IgD-negative memory B cell (primary cell): Measurements from ENCODE around the gene PACS1. TPM values are rescaled to one million over a fixed set of nuclear protein-coding genes. Genes with fewer than 3 reads are reported as not detected.

ENCODE experiments used
- H3K27ac Mint-ChIP-seq, 3 donors: one replicate each; pipeline ENCODE4 v1.8.0; 2020 to 2022; ENCODE audit warnings: mild to moderate bottlenecking in 3 of 3, mixed read lengths in 3 of 3, moderate library complexity in 1 of 3
- H3K27me3 Mint-ChIP-seq: one replicate; pipeline ENCODE4 v1.8.0; 2021; ENCODE audit warnings: mixed read lengths
- H3K36me3 Mint-ChIP-seq: one replicate; pipeline ENCODE4 v1.8.0; 2020; ENCODE audit warnings: mild to moderate bottlenecking, mixed read lengths
- H3K4me1 Mint-ChIP-seq, 3 donors: one replicate each; pipeline ENCODE4 v1.8.0; 2020 to 2022; ENCODE audit warnings: mixed read lengths in 3 of 3, mild to moderate bottlenecking in 1 of 3
- H3K4me3 Mint-ChIP-seq, 4 donors: one replicate each; pipeline ENCODE4 v1.8.0; 2020 to 2022; ENCODE audit warnings: mild to moderate bottlenecking in 4 of 4, mixed read lengths in 4 of 4, moderate library complexity in 3 of 4
- H3K9me3 Mint-ChIP-seq, 3 donors: one replicate each; pipeline ENCODE4 v1.8.0; 2020 to 2021; ENCODE audit warnings: mixed read lengths in 3 of 3, mild to moderate bottlenecking in 1 of 3
- polyA plus RNA-seq: library from polyadenylated mRNA; unstranded; fragments of 300-500 nt; fragmentation: Illumina TruSeq; gene quantifications from one replicate; pipeline ENCODE4 v1.2.3, GENCODE V29; 2021

Gene PACS1
- polyA plus RNA-seq, 1 donor from 2014 or later = 72.9 TPM

DNA sequence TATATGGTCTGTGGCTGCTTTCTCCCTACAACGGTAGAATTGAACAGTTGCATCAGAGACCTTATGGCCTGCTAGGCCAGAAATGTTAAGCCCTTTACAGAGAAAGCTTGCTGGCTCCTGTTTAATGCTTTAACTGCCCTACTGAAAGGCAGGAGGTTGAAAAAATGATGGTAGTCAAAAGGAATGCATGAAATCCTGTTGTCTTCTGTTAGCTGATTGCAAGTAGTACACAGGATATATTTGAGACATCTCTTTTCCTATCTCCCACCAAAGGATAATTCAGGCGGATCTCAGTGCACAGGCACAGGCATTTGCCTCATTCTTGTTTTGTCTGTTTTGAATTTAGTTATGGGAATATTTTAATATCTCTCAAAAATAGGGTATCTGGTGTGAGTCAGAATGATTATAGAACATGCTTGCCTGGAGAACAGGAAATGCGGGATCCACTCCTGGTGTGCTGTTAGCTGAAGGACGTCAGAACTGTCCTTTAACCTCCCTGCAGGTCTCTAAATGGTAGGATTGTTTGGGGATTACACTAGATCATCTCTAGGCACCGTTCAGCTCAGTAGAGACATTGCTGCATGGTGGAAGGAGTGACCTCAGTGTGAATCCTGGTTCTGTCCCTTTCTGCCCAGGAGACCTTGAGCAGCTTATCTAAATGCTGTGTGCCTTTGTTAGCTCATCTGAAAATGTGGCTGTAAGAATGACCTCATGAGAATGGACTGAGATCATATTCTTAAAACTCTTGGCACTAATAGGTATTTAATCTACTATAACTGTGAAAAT is 49.5 kb downstream of the PACS1 start:
- Mint-ChIP-seq H3K36me3 (no peaks in the 10 kb centered on the region), H3K27ac (peak overlapping the region in 1 of 3 donors; percentile 14), H3K4me3 (no peak overlapping the region), H3K9me3 (no peaks in the 10 kb centered on the region), H3K4me1 (peaks cover 53 to 71% (median 67%) of the 10 kb centered on the region in 3 donors), H3K27me3 (no peaks in the 10 kb centered on the region)

DNA sequence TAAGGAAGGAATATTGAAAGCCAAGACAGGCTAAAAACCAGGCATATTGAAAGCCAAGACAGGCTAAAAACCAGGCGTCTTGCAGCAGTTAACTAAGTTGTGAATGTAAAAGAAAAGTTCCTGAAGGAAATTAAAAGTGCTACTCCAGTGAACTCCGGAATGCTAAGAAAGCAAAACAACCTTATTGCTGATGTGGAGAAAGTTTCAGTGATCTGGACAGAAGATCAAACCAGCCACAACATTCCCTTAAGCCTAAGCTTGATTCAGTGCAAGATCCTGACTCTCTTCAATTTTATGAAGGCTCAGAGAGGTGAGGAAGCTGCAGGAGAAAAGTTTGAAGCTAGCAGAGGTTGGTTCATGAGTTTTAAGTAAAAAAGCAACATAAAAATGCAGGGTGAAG is 51.4 kb downstream of the PACS1 start:
- Mint-ChIP-seq H3K4me1 (peaks cover 56 to 71% (median 70%) of the 10 kb centered on the region in 3 donors), H3K9me3 (no peaks in the 10 kb centered on the region), H3K4me3 (no peak overlapping the region), H3K36me3 (no peaks in the 10 kb centered on the region), H3K27ac (no peak overlapping the region), H3K27me3 (no peaks in the 10 kb centered on the region)

DNA sequence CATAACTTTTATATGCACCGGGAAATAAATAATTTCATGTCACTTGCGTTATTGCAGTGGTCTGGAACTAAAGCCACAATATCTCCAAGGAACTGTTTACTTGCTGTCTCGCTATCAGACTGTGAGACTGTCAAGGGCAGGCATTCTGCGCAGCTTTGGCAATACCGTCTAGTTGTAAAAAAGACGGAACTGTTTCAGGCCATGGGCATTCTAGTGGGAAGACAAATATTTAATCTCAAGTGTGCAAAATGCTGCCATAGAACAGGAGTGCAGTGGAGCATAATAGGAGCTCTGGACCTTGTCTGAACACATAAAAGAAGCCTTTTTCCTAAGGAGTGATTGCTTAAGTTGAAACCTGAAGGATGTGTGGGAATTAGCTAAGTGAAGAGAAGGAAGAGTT is 53.8 kb downstream of the PACS1 start:
- Mint-ChIP-seq H3K9me3 (no peaks in the 10 kb centered on the region), H3K36me3 (no peaks in the 10 kb centered on the region), H3K27ac (no peak overlapping the region), H3K4me3 (no peak overlapping the region), H3K27me3 (no peaks in the 10 kb centered on the region), H3K4me1 (peaks cover 55 to 78% (median 73%) of the 10 kb centered on the region in 3 donors)

DNA sequence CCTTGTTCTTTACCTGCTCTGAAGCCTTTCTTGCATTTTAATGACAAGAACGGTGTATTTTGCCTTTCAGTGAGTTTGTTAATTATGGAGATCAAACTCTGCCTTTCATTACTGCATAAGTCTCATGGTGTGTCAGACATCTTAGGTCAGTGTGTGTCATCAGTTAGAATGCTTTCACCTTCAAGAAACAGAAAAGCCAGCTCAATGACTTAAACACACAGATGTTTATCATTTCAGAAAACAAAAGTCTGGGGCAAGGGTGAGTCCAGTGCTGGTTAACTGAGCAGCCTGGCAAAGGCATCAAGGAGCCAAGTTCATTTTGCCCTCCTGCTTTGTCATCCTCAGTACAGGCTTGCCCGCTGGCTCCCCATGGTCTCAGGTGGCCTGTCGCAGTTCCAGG is 54.5 kb downstream of the PACS1 start:
- H3K9me3 Mint-ChIP-seq = no peaks in the 10 kb centered on the region
- H3K4me1 Mint-ChIP-seq = peaks cover 51 to 71% (median 67%) of the 10 kb centered on the region in 3 donors
- H3K36me3 Mint-ChIP-seq = no peaks in the 10 kb centered on the region
- peak overlapping the region in 2 of 4 donors; percentile 44 to 60 for H3K4me3 Mint-ChIP-seq
- H3K27me3 Mint-ChIP-seq = no peaks in the 10 kb centered on the region
- peak overlapping the region; percentile 89 to 94 (median 91) for H3K27ac Mint-ChIP-seq

DNA sequence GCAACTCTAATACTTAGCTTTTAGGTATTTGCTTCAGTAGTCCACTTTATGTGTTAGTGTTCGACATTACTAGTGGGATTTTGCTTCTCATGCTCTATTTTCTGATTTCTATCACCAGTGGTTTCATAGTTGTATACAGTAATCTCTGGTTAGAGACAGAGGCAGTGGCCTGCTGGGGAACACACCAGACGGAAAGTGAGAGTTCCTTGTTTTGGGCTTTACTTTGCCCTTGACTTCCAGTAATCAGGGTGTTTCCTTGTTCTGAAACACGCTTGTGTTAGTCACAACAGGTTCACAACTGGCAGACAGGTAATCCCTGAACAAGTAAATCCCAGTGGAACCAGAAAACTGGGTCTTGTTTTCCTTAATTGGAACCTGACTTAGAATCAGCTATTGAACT is 56.0 kb downstream of the PACS1 start:
- no peaks in the 10 kb centered on the region for H3K27me3 Mint-ChIP-seq
- H3K4me1 Mint-ChIP-seq = peaks cover 61 to 75% (median 63%) of the 10 kb centered on the region in 3 donors
- peak overlapping the region; percentile 89 to 91 (median 91) for H3K27ac Mint-ChIP-seq
- H3K9me3 Mint-ChIP-seq = no peaks in the 10 kb centered on the region
- no peaks in the 10 kb centered on the region for H3K36me3 Mint-ChIP-seq
- peak overlapping the region; percentile 44 to 83 (median 70) for H3K4me3 Mint-ChIP-seq

DNA sequence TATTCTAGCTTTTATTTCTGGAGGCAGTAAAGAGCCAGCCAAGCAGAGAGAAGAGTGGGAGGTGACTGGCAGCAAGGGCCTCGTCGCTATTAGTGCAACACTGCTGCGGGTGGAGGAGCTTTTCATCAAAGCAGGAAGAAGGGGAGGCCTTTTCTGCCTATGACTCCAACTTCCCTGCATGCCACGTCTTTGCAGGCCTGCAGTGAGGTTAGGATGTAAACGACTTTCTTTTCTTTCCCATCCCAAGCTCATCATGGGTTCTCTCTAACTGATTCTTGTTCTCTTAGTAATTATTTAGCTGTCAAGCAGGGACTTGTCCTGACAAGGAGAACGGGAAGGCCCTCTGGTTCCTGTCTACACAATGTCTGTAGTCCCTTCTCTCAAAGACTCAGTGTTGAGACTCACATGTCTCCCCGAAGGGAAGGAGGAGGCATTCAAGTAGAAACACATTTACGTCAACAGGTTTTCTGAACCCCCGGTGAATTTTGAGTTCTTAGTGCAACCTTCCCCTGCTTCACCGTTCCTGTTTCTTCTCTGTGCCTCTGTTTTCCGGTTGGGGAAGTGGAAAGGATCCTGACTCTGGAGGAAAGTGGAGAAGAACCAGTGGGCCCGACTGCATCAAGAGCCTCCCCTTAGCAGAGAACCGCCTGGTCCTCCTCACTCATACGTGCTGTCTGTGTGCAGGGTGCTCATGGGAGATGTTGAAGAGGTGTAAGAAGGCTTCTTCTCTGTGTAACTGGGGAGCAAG is 56.9 kb downstream of the PACS1 start:
- Mint-ChIP-seq H3K36me3 (no peaks in the 10 kb centered on the region), H3K4me1 (peaks cover 61 to 75% (median 69%) of the 10 kb centered on the region in 3 donors), H3K4me3 (peak overlapping the region; percentile 44 to 83 (median 70)), H3K27ac (peak overlapping the region; percentile 89 to 91 (median 91)), H3K9me3 (no peaks in the 10 kb centered on the region), H3K27me3 (no peaks in the 10 kb centered on the region)

DNA sequence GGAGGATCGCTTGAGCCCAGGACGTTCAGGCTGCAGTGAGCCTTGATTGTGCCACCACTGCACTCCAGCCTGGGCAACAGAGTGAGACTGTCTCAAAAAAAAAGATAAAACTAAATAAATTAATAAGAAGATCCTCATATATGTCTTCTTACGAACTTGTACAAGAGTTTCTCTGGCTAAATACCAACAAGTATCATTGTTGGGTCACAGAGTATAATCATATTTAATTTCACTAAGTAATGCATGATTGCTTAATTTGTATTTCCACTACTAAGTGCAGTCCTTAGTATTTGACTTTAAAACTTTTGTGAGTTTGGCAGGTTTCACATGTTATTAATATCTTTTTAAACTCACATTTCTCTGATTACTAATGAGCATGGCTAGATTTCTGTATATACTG is 60.9 kb downstream of the PACS1 start:
- peak overlapping the region in 2 of 4 donors; percentile 1 to 35 for H3K4me3 Mint-ChIP-seq
- H3K9me3 Mint-ChIP-seq = no peaks in the 10 kb centered on the region
- H3K36me3 Mint-ChIP-seq = no peaks in the 10 kb centered on the region
- no peaks in the 10 kb centered on the region for H3K27me3 Mint-ChIP-seq
- H3K27ac Mint-ChIP-seq = no peak overlapping the region
- H3K4me1 Mint-ChIP-seq = peaks cover 54 to 67% (median 65%) of the 10 kb centered on the region in 3 donors

DNA sequence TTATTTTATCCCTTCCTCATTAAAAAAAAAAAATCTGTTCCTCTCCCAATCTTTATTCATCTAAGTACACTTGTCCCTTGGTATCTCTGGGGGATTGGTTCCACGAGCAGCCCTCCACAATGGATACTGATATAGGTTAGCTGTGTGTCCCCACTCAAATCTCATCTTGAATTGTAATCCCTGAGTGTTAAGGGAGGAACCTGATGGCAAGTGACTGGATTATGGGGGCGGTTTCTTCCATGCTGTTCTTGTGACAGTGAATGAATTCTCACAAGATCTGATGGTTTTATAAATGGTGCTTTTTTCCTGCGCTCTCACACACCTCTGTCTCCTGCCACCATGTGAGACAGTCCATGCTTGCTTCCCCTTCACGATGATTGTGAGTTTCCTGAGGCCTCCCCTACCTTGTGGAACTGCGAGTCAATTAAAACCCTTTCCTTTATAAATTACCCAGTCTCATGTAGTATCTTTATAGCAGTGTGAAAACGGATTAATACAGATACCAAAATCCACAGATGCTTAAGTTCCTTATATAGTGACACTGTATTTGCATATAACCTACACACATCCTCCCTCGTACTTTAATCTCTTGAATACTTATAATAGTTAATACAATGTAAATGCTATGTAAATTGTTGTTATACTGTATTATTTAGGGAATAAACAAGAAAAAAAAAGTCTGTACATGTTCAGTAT is 62.0 kb downstream of the PACS1 start:
- Mint-ChIP-seq H3K27ac (peak overlapping the region; percentile 40 to 83 (median 52)), H3K36me3 (no peaks in the 10 kb centered on the region), H3K9me3 (no peaks in the 10 kb centered on the region), H3K4me1 (peaks cover 51 to 61% (median 60%) of the 10 kb centered on the region in 3 donors), H3K4me3 (peak overlapping the region in 3 of 4 donors; percentile 45 to 81 (median 78)), H3K27me3 (no peaks in the 10 kb centered on the region)

DNA sequence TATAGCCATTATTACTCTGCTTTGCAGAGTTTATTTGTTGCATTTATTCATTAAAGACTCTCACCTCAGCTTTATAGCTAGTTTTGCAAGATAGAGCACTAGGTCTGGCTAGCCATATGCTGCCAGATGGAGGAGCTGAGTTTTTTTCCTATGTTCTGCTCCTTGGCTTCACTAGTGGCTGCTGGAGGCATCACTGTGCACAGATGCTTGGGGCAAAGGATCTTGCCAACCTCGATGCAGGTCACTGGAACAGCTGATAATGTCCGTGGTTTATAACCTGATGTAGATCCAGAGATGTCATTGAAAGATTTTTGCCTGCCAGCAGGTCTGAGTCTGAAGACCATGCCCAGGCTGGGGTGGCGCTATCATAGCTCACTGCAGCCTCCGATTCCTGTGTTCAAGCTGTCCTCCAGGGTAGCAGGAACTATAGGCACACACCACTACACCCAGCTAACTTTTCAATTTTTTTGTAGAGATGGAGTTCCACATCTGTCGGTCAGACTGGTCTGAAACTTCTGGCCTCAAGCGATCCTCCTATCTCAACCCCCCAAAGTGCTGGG is 63.2 kb downstream of the PACS1 start:
- peaks cover 52 to 62% (median 54%) of the 10 kb centered on the region in 3 donors for H3K4me1 Mint-ChIP-seq
- no peaks in the 10 kb centered on the region for H3K36me3 Mint-ChIP-seq
- H3K9me3 Mint-ChIP-seq = no peaks in the 10 kb centered on the region
- H3K27ac Mint-ChIP-seq = peak overlapping the region in 1 of 3 donors; percentile 39
- peak overlapping the region in 1 of 4 donors; percentile 29 for H3K4me3 Mint-ChIP-seq
- no peaks in the 10 kb centered on the region for H3K27me3 Mint-ChIP-seq

DNA sequence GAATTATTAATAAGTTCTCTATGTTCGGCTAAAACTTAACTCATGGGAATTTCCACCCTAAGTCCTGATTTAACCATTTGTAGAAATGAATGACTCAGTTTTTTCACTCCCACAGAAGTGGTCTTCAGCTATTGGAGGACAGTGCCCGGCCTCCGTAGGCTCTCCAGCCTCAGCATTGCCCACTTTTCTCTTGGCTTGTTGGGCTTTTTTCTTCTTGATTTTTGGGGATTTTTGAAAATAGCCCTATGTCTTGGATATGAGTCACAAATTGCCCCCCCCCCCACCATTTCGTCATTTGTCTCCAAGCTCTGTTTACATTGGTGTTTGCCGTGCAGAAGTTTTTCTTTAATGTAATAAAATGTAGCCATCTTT is 66.7 kb downstream of the PACS1 start:
- no peaks in the 10 kb centered on the region for H3K36me3 Mint-ChIP-seq
- no peaks in the 10 kb centered on the region for H3K9me3 Mint-ChIP-seq
- peak overlapping the region; percentile 16 to 71 (median 45) for H3K27ac Mint-ChIP-seq
- no peaks in the 10 kb centered on the region for H3K27me3 Mint-ChIP-seq
- no peak overlapping the region for H3K4me3 Mint-ChIP-seq
- peaks cover 51 to 65% (median 51%) of the 10 kb centered on the region in 3 donors for H3K4me1 Mint-ChIP-seq

DNA sequence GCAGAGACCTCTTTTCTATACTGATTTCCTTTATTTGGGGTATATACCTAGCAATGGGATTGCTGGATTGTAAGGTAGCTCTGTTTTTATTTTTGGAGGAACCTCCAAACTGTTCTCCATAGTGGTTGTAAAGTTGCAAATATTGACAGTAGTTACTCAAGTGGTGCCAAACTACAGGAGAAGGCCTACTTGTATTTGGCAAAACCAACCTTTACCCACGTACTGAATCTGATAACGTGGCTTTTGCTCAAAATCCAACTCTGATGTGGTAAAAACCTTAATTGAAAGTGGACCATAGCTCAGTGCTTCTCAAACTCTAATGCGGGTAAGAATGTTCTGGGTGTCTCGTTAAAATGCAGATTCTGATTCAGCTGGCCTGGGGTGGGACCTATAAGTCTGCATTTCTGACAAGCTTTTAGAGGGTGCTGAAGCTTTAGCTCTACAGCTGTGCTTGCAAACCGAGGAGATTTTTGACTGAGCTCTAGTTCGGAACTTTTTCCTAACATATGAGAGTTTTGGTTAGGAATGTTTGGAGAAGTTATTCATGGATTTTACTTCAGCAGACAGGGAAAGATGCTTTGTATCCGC is 69.8 kb downstream of the PACS1 start:
- peak overlapping the region in 2 of 3 donors; percentile 11 to 74 for H3K27ac Mint-ChIP-seq
- H3K36me3 Mint-ChIP-seq = no peaks in the 10 kb centered on the region
- H3K27me3 Mint-ChIP-seq = no peaks in the 10 kb centered on the region
- H3K4me1 Mint-ChIP-seq = peaks cover 43 to 69% (median 48%) of the 10 kb centered on the region in 3 donors
- no peaks in the 10 kb centered on the region for H3K9me3 Mint-ChIP-seq
- H3K4me3 Mint-ChIP-seq = no peak overlapping the region

DNA sequence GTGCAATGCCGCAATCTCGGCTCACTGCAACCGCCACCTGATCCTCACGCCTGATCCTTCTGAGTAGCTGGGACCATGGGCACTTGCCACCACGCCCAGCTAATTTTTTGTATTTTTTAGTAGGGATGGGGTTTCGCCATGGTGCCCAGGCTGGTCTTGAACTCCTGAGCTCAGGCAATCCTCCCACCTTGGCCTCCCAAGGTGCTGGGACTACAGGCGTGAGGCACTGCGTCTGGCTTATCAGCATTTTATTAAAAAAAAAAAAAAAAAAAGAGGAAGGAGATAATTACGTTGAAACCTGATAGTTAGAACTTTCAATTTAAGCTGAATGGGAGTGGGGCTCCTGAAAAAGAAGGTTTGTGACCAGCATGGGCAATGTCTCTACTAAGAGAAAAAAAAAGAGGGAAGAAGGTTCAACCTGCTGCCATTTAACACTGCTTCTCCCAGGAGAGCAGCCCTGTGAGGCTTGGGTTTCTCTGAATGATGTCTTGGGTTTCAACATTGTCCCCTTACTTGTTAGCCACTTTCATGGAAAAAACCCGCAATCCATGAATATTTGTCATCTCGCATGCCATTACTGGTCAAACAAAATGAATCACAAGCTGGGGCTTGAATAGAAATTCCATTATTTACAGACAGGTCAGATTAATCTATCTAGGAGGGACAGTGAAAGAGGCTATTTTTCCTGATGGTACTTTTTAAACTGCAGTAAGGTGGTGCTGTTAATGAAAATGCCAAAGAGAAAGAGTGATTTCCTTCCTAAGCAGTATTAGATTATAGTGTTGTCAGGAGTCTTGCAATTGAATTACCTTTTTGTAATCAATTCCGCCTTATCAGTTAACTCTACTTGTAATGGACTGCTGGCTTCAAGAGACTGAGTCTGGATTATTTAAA is 72.5 kb downstream of the PACS1 start:
- peaks cover 2% of the 10 kb centered on the region for H3K36me3 Mint-ChIP-seq
- H3K27ac Mint-ChIP-seq = peak overlapping the region in 1 of 3 donors; percentile 39
- no peaks in the 10 kb centered on the region for H3K27me3 Mint-ChIP-seq
- peak overlapping the region in 2 of 4 donors; percentile 23 to 50 for H3K4me3 Mint-ChIP-seq
- H3K4me1 Mint-ChIP-seq = peaks cover 55 to 72% (median 56%) of the 10 kb centered on the region in 3 donors
- H3K9me3 Mint-ChIP-seq = no peaks in the 10 kb centered on the region

DNA sequence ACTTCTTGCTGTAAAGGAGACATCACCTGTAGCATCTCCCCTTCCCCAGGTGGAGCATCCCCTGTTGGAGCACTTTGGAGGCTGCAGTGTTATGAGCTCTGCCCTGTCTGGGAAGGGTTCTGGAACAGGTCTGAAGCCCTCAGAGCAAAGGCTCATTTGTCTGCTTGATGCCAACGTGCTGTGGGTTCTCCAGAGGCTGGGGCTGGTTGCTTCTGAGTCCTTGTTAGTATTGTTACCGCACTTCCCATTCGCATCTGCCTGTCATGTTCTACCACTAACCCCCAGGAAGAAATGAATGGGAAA is 73.1 kb downstream of the PACS1 start:
- Mint-ChIP-seq H3K9me3 (no peaks in the 10 kb centered on the region), H3K27ac (no peak overlapping the region), H3K27me3 (no peaks in the 10 kb centered on the region), H3K4me3 (peak overlapping the region in 2 of 4 donors; percentile 23 to 32), H3K36me3 (peaks cover 2% of the 10 kb centered on the region), H3K4me1 (peaks cover 52 to 68% (median 54%) of the 10 kb centered on the region in 3 donors)
